Neural cell (in vitro differentiated cells): ENCODE results near the gene PTGR3. TPM values are rescaled to one million over a fixed set of nuclear protein-coding genes. Genes with fewer than 3 reads are reported as not detected.
"Not testable (repeated sequence)": the region's sequence is repeated elsewhere in the genome, so short reads cannot be mapped to it uniquely, and the experiment has no call there.

ENCODE experiments used
- H2AFZ ChIP-seq: fragments of 200-600, 300-800 bp; sonication (generic), shearing (Covaris generic); 2 replicates; pipeline ENCODE4 v1.6.0; 2014; ENCODE audit warnings: low read depth, mild to moderate bottlenecking, antibody characterized with exemption, low read length, moderate library complexity
- H3F3A ChIP-seq: fragments of 200-600 bp; shearing (Covaris generic); 2 replicates; pipeline ENCODE4 v1.6.1; 2016; ENCODE audit warnings: mild to moderate bottlenecking, moderate library complexity, mixed read lengths, antibody characterized with exemption, low read length; ENCODE audit not compliant: insufficient read depth, poor library complexity, severe bottlenecking
- H3K27ac ChIP-seq: fragments of 200-600, 300-800 bp; sonication (generic), shearing (Covaris generic); 2 replicates; pipeline ENCODE4 v1.5.1; 2014; ENCODE audit warnings: mild to moderate bottlenecking, low read length, moderate library complexity
- H3K27me3 ChIP-seq: fragments of 300-800, 200-600 bp; sonication (generic), shearing (Covaris generic); 2 replicates; pipeline ENCODE4 v1.6.0; 2014; ENCODE audit warnings: mild to moderate bottlenecking, low read depth, low read length, moderate library complexity; ENCODE audit not compliant: insufficient read depth
- H3K36me3 ChIP-seq: fragments of 300-800, 200-600 bp; sonication (generic), shearing (Covaris generic); 2 replicates; pipeline ENCODE4 v1.5.1; 2014; ENCODE audit warnings: mild to moderate bottlenecking, antibody characterized with exemption, low read length, moderate library complexity; ENCODE audit not compliant: insufficient read depth
- H3K4me2 ChIP-seq: fragments of 300-800, 200-600 bp; sonication (generic), shearing (Covaris generic); 2 replicates; pipeline ENCODE4 v1.6.0; 2014; ENCODE audit warnings: mild to moderate bottlenecking, low read length
- H3K4me3 ChIP-seq: fragments of 300-800, 200-600 bp; sonication (generic), shearing (Covaris generic); 2 replicates; pipeline ENCODE4 v1.5.1; 2014; ENCODE audit warnings: mild to moderate bottlenecking, low read length, moderate library complexity
- H3K79me2 ChIP-seq: fragments of 200-600 bp; shearing (Covaris generic); replicated peaks from 2 replicates; pipeline ENCODE4 v1.6.0; 2014; ENCODE audit warnings: mild to moderate bottlenecking, low read length, moderate library complexity; ENCODE audit not compliant: insufficient read depth
- H3K9ac ChIP-seq: fragments of 300-800, 200-600 bp; sonication (generic), shearing (Covaris generic); 2 replicates; pipeline ENCODE4 v1.6.1; 2016; ENCODE audit warnings: mild to moderate bottlenecking, low read length, mixed read lengths
- H3K9me2 ChIP-seq: fragments of 200-600 bp; shearing (Covaris generic); 2 replicates; pipeline ENCODE4 v1.6.1; 2016; ENCODE audit warnings: mild to moderate bottlenecking, low read length, mixed read lengths; ENCODE audit not compliant: insufficient read depth
- H3K9me3 ChIP-seq: fragments of 200-600, 300-800 bp; sonication (generic), shearing (Covaris generic); 2 replicates; pipeline ENCODE4 v1.6.1; 2016; ENCODE audit warnings: mild to moderate bottlenecking, mixed run types, low read length, moderate library complexity, mixed read lengths
- H4K20me1 ChIP-seq: fragments of 200-600 bp; shearing (Covaris generic); 2 replicates; pipeline ENCODE4 v1.6.1; 2016; ENCODE audit warnings: mild to moderate bottlenecking, mixed run types; ENCODE audit not compliant: insufficient read depth
- CTCF ChIP-seq: fragments of 450-650 bp; IDR thresholded peaks from 2 replicates; pipeline ENCODE4 v1.5.1; 2014; ENCODE audit warnings: antibody characterized with exemption, mild to moderate bottlenecking, moderate library complexity; ENCODE audit not compliant: poor library complexity, severe bottlenecking
- EP300 ChIP-seq: fragments of 450-650 bp; conservative IDR thresholded peaks from 2 replicates; pipeline ENCODE4 v1.6.1; 2014; ENCODE audit warnings: antibody characterized with exemption, mild to moderate bottlenecking, moderate library complexity; ENCODE audit not compliant: poor library complexity, severe bottlenecking
- EZH2 ChIP-seq: fragments of 200-600, 300-800 bp; shearing (Covaris generic), sonication (generic); IDR thresholded peaks from 2 replicates; pipeline ENCODE4 v1.6.1; 2014; ENCODE audit warnings: antibody characterized with exemption, low read length, borderline replicate concordance, mild to moderate bottlenecking; ENCODE audit not compliant: insufficient read depth, poor library complexity, severe bottlenecking
- MXI1 ChIP-seq: fragments of 450-650 bp; conservative IDR thresholded peaks from 2 replicates; pipeline ENCODE4 v1.6.1; 2014; ENCODE audit warnings: antibody characterized with exemption, mild to moderate bottlenecking; ENCODE audit not compliant: poor library complexity, severe bottlenecking
- POLR2AphosphoS5 ChIP-seq: IDR thresholded peaks from 2 replicates; pipeline ENCODE4 v1.6.1; 2012
- RAD21 ChIP-seq: fragments of 450-650 bp; conservative IDR thresholded peaks from 2 replicates; pipeline ENCODE4 v1.6.1; 2014; ENCODE audit warnings: antibody characterized with exemption, mild to moderate bottlenecking, moderate library complexity
- REST ChIP-seq: IDR thresholded peaks from 2 replicates; pipeline ENCODE4 v1.6.1; 2012; ENCODE audit warnings: borderline replicate concordance
- SMC3 ChIP-seq: fragments of 450-650 bp; conservative IDR thresholded peaks from 2 replicates; pipeline ENCODE4 v1.6.1; 2014; ENCODE audit warnings: antibody characterized with exemption, mild to moderate bottlenecking, moderate library complexity; ENCODE audit not compliant: poor library complexity
- TAF1 ChIP-seq: IDR thresholded peaks from 2 replicates; pipeline ENCODE4 v1.6.1; 2012; ENCODE audit warnings: low read depth
- polyA plus RNA-seq: library from polyadenylated mRNA; depleted of rRNA; stranded (reverse); fragments of >200 nt; gene quantifications from 2 replicates; pipeline ENCODE4 v1.2.3, GENCODE V29; 2014

The PTGR3 gene
- polyA plus RNA-seq, 1 donor from 2014 or later, result 5.9 TPM

- TF ChIP-seq EZH2, result no peak
Measured at GRCh38 chr18:75198036-75198435, 10.9 kb downstream of the PTGR3 start (continued).

DNA sequence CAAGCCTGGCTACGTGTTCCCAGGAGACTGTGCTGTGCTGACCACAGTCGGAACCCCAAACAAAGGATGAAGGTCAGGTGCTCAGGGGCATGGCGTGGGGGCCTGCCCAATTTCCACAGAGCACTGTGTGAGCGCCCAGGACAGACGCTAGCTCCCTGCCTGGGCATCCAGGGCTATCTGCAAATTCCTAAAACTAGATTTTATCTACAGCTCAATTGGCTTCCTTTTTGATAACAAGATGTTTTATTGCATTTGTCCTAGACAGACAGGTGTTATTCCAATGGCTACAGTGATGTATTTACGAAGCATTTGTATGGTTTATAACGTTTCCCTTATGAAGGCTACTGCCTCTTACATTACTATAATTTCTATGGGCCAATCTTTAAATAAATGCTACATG is 16.0 kb downstream of the PTGR3 start:
- Histone ChIP-seq H3F3A (no peaks in the 10 kb centered on the region), H3K27me3 (no peaks in the 10 kb centered on the region), H3K36me3 (no peaks in the 10 kb centered on the region), H3K27ac (no peak overlapping the region), H3K9ac (no peak overlapping the region), H2AFZ (no peak overlapping the region), H3K4me3 (no peak overlapping the region), H3K79me2 (no peaks in the 10 kb centered on the region), H3K4me2 (no peak overlapping the region), H4K20me1 (no peaks in the 10 kb centered on the region), H3K9me3 (no peaks in the 10 kb centered on the region), H3K9me2 (no peaks in the 10 kb centered on the region)
- TF ChIP-seq EZH2 (no peak), CTCF (no peak), TAF1 (no peak), RAD21 (no peak), MXI1 (no peak), POLR2AphosphoS5 (no peak), SMC3 (no peak), EP300 (no peak), REST (no peak)

- Histone ChIP-seq H3K4me3 (no peak overlapping the region), H3K9me3 (no peaks in the 10 kb centered on the region), H3K27ac (no peak overlapping the region), H3K9ac (no peak overlapping the region), H3K9me2 (no peaks in the 10 kb centered on the region), H3K27me3 (no peaks in the 10 kb centered on the region), H3K36me3 (no peaks in the 10 kb centered on the region), H4K20me1 (no peaks in the 10 kb centered on the region), H2AFZ (no peak overlapping the region), H3K4me2 (no peak overlapping the region), H3F3A (no peaks in the 10 kb centered on the region), H3K79me2 (no peaks in the 10 kb centered on the region)
- no peak for TF ChIP-seq POLR2AphosphoS5
Measured at GRCh38 chr18:75189696-75190095, 19.2 kb downstream of the PTGR3 start.

DNA sequence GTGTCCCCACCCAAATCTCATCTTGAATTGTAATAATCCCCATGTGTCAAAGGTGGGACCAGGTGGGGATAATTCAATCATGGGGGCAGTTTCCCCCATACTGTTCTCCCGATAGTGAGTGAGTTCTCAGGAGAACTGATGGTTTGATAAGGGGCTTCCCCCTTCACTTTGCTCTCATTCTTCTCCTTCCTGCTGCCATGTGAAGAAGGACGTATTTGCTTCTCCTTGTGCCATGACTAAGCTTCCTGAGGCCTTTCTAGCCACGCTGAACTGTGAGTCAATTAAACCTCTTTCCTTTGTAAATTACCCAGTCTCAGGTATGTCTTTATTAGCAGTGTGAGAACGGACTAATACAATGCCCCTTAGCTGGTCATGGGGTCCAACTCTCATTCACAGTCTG is 21.2 kb downstream of the PTGR3 start:
- not testable (repeated sequence) for H3K9me2 ChIP-seq, H3K9me3 ChIP-seq, H3K27ac ChIP-seq, H3K79me2 ChIP-seq, H3F3A ChIP-seq, H3K27me3 ChIP-seq, H3K4me2 ChIP-seq, H2AFZ ChIP-seq, H3K36me3 ChIP-seq, H3K4me3 ChIP-seq, H4K20me1 ChIP-seq, H3K9ac ChIP-seq
